AG09309 (cell line): Measurements from ENCODE around the gene EFHB.
A peak's percentile ranks its signal among the peaks of the same experiment; 100 is the strongest.

Source experiments
- DNase-seq: peaks from one replicate; pipeline ENCODE4 v3.0.0-alpha.2; 2010; ENCODE audit warnings: low read depth
- H3K4me3 ChIP-seq: 2 replicates; pipeline ENCODE4 v1.5.1; 2011; ENCODE audit warnings: mild to moderate bottlenecking, low read depth, low read length, moderate library complexity; ENCODE audit not compliant: control insufficient read depth
- CTCF ChIP-seq: IDR thresholded peaks from 2 replicates; pipeline ENCODE4 v1.5.1; 2011; ENCODE audit warnings: mild to moderate bottlenecking, low read depth, low read length, inconsistent platforms; ENCODE audit not compliant: insufficient read depth, control insufficient read depth; ENCODE audit errors: missing control alignments

Gene EFHB

GRCh38 chr3:19945969-19946831 is 12.2 kb upstream of the EFHB start:
- peak overlapping the region; percentile 98 for H3K4me3 ChIP-seq
- no peak for TF ChIP-seq CTCF
- no peak for DNase-seq

- no peak for TF ChIP-seq CTCF
- no peak for DNase-seq
- no peak overlapping the region for H3K4me3 ChIP-seq
Measured at GRCh38 chr3:19945534-19945933, 11.5 kb upstream of the EFHB start.

GRCh38 chr3:19940643-19941042 is 6.6 kb upstream of the EFHB start:
- no peak for TF ChIP-seq CTCF
- H3K4me3 ChIP-seq: no peak overlapping the region
- no peak for DNase-seq

- H3K4me3 ChIP-seq: no peak overlapping the region
- DNase-seq: no peak
- TF ChIP-seq CTCF: no peak
Measured at GRCh38 chr3:19938295-19938627, 4.2 kb upstream of the EFHB start.

- DNase-seq: no peak
- no peak for TF ChIP-seq CTCF
- H3K4me3 ChIP-seq: no peak overlapping the region
Measured at GRCh38 chr3:19937459-19938294, 3.7 kb upstream of the EFHB start.

- TF ChIP-seq CTCF: no peak
- no peak for DNase-seq
- no peak overlapping the region for H3K4me3 ChIP-seq
Measured at GRCh38 chr3:19932422-19932821, 1.6 kb downstream of the EFHB start.
